Pancreas (tissue), 10 donors: ENCODE data around the gene KLHDC2. TPM values are rescaled to one million over a fixed set of nuclear protein-coding genes. Genes with fewer than 3 reads are reported as not detected.
"Not testable (repeated sequence)": the region's sequence is repeated elsewhere in the genome, so short reads cannot be mapped to it uniquely, and the experiment has no call there.

Experiments used
- ATAC-seq, 4 donors: fragments of 200-7000 bp; cut with Tn5 transposase; one replicate each; pipeline versions ENCODE4 v1.8.0 to v1.9.1; 2020; ENCODE audit warnings: mild to moderate bottlenecking in 4 of 4, moderate library complexity in 4 of 4
- DNase-seq, 6 donors: peaks; one replicate each; pipeline ENCODE4 v3.0.0-alpha.2; 2020
- FAIRE-seq: peaks from 2 replicates; lab custom pipeline; 2012; peaks lifted over from hg19 to GRCh38; lab: Jason Lieb, UNC
- H3K27ac ChIP-seq, 4 donors: fragments of 200-600 bp; sonication (generic); 1 replicate in 3 of 4; 2 replicates in 1 of 4; pipeline versions ENCODE4 v1.5.0 to v1.8.0; 2020
- H3K27me3 ChIP-seq, 4 donors: fragments of 200-600 bp; one replicate each; pipeline ENCODE4 v1.8.0; 2021
- H3K36me3 ChIP-seq, 3 donors: fragments of 200-600 bp; sonication (generic) in 1 of 3; one replicate each; pipeline versions ENCODE4 v1.5.0 to v1.8.0; 2020 to 2021
- H3K4me1 ChIP-seq, 3 donors: fragments of 200-600 bp; one replicate each; pipeline ENCODE4 v1.8.0; 2021
- H3K4me3 ChIP-seq, 4 donors: fragments of 200-600 bp; sonication (generic) in 2 of 4; one replicate each; pipeline versions ENCODE4 v1.5.0 to v1.8.0; 2020 to 2021
- H3K9me3 ChIP-seq, 4 donors: fragments of 200-600 bp; one replicate each; pipeline ENCODE4 v1.8.0; 2021
- WGBS, 2 donors: extraction: QIAGEN DNeasy Blood & Tissue Kit; methylation state at CpG; one replicate each; pipeline ENCODE4 v1.1.7; 2013; 5-methylcytosine and 5-hydroxymethylcytosine counted together
- intact Hi-C, 3 donors: fragments of 100-400 bp; cut with DNase I; formaldehyde crosslinking; loops; one replicate each; pipeline versions ENCODE4 v1.11.1 to v1.14.2; 2022
- polyA plus RNA-seq, 2 donors: library from polyadenylated mRNA; stranded (reverse); fragments of 200-250 nt; gene quantifications; one replicate each; pipeline ENCODE4 v1.2.3, GENCODE V29; 2013
- total RNA-seq, 6 donors: library from RNA; stranded (reverse); fragmentation: NEBNext Ultra II Directional in 4 of 6; extraction: Animal tissue kit (Norgen Biotek cat#: 25700) in 4 of 6; gene quantifications; one replicate each; pipeline versions ENCODE4 v1.2.1 to v1.2.4, GENCODE V29; 2021 to 2023
- TF ChIP-seq, protein P1 (sequence below), 4 donors: fragments of 200-600 bp; sonication (generic) in 3 of 4; IDR thresholded peaks; one replicate each; pipeline versions ENCODE4 v1.5.0 to v1.8.0; 2021; ENCODE audit warnings: antibody characterized with exemption in 4 of 4
- donor health status: healthy with polysubstance abuse.
- donor health status: DM: no; HTN: no; CAD: no; lungs with moderate emphysema.
- donor health status: DM: no; HTN: no; CAD: no.
- donor health status: control.
- donor health status: control.
- donor health status: Bipolar disorder and iron deficiency.
- donor health status: DM: yes; HTN: yes; CAD: no.
- donor health status: DM: no; HTN: no; CAD: no.
- donor health status: DM: no; HTN: no; CAD: no.
- donor health status: DM: yes; HTN: yes; CAD: no.

KLHDC2 gene
- total and polyA plus RNA-seq, 8 donors: 25.4 to 58.9 (median 45.4) TPM

DNA sequence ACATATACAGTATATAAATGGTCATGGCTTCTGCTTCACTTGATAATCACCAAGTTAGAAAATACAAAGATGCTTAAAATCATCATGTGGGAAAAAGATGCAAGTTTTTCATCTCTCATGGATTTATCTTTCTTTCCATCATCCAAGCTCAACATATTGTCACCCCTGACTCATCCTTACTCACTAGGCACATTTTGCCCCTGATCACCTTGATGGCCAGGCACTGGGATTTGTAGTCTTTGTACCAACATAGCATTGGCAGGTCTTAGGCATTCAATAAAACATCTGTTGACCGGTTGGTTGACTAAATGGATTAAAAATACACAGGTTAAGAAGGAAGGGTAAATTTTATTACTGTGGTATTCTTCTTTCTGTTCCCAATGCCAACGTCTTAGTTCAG lies 28.1 kb downstream of the KLHDC2 start:
- peaks cover 0 to 50% (median 27%) of the 10 kb centered on the region in 3 donors for H3K36me3 ChIP-seq
- 92 to 94% methylated on average over 2 of the region's 2 CpGs for WGBS, 2 donors

DNA sequence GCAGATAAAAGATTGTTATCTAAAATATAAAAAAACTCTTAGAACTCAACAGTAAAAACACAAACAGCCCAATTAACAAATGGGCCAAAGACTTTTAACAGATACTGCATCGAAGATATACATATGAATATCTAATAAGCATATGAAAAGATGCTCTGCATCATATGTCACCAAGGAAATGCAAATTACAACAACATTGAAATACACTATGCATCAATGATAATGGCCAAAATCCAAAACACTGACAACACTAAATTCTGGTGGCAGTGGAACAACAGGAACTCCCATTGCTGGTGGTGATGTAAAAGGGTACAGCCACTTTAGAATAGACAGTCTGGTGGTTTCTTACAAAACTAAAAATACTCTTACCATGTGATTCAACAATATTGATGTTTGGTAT lies 40.8 kb downstream of the KLHDC2 start:
- TF ChIP-seq, protein P1, sequence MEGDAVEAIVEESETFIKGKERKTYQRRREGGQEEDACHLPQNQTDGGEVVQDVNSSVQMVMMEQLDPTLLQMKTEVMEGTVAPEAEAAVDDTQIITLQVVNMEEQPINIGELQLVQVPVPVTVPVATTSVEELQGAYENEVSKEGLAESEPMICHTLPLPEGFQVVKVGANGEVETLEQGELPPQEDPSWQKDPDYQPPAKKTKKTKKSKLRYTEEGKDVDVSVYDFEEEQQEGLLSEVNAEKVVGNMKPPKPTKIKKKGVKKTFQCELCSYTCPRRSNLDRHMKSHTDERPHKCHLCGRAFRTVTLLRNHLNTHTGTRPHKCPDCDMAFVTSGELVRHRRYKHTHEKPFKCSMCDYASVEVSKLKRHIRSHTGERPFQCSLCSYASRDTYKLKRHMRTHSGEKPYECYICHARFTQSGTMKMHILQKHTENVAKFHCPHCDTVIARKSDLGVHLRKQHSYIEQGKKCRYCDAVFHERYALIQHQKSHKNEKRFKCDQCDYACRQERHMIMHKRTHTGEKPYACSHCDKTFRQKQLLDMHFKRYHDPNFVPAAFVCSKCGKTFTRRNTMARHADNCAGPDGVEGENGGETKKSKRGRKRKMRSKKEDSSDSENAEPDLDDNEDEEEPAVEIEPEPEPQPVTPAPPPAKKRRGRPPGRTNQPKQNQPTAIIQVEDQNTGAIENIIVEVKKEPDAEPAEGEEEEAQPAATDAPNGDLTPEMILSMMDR (IDR thresholded peaks at IDR 0.05): no peak
- H3K36me3 ChIP-seq: peaks cover 0 to 58% (median 13%) of the 10 kb centered on the region in 3 donors
- H3K4me3 ChIP-seq: no peak overlapping the region
- WGBS, 2 donors: 0% methylated on average over 1 of the region's 1 CpG
- no peaks in the 10 kb centered on the region for H3K4me1 ChIP-seq
- no peak for FAIRE-seq
- H3K27ac ChIP-seq: no peak overlapping the region
- ATAC-seq: no peak
- no peak for DNase-seq
- H3K9me3 ChIP-seq: no peaks in the 10 kb centered on the region
- intact Hi-C loops: no loop called here
- no peaks in the 10 kb centered on the region for H3K27me3 ChIP-seq

More for the DNA sequence above, 28.1 kb downstream of the KLHDC2 start:
- Histone ChIP-seq H3K27ac (no peak overlapping the region), H3K4me3 (no peak overlapping the region), H3K9me3 (no peaks in the 10 kb centered on the region), H3K27me3 (no peaks in the 10 kb centered on the region), H3K4me1 (no peaks in the 10 kb centered on the region)
- no peak for FAIRE-seq
- ATAC-seq: no peak
- TF ChIP-seq, protein P1 (IDR thresholded peaks at IDR 0.05): no peak
- intact Hi-C loops: no loop called here
- no peak for DNase-seq

DNA sequence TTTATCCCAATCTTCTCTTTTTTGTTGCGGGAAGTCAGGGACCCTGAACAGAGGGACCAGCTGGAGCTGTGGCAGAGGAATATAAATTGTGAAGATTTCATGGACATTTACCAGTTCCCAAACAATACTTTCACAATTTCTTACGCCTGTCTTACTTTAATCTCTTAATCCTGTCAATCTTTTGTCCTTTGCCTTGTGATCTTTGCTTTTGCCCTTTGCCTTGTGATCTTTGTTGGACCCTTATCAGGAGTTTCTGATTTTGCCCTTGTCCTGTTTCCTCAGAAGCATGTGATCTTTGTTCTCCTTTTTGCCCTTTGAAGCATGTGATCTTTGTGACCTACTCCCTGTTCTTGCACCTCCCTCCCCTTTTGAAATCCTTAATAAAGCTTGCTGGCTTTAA lies 48.2 kb downstream of the KLHDC2 start:
- H3K9me3 ChIP-seq, H3K27me3 ChIP-seq, H3K4me1 ChIP-seq, FAIRE-seq, intact Hi-C loops, ATAC-seq, H3K4me3 ChIP-seq, DNase-seq, H3K27ac ChIP-seq: not testable (repeated sequence)
- WGBS, 2 donors: 90 to 94% methylated on average over 2 of the region's 2 CpGs
- peaks cover 0 to 65% (median 29%) of the 10 kb centered on the region in 3 donors for H3K36me3 ChIP-seq

DNA sequence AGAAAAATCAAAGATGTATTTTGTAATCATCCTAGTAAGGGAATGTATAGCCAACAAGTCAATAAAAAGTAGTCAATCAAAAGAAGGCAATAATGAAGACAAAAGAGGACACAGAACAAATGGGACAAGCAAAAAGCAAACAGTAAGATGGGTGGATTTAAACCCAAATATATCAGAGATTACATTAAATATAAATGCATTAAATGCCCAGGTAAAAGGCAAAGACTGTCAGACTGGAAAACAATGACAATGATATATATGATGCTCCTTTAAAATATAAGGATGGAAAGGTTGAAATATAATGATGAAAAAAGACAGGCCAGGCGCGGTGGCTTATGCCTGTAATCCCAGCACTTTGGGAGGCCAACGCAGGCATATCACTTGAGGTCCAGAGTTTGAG lies 48.9 kb downstream of the KLHDC2 start:
- ATAC-seq (no peak), FAIRE-seq (no peak), DNase-seq (no peak)
- Histone ChIP-seq H3K9me3 (no peaks in the 10 kb centered on the region), H3K27me3 (no peaks in the 10 kb centered on the region), H3K4me1 (no peaks in the 10 kb centered on the region), H3K36me3 (peaks cover 0 to 63% (median 29%) of the 10 kb centered on the region in 3 donors), H3K4me3 (no peak overlapping the region), H3K27ac (no peak overlapping the region)
- intact Hi-C loops: no loop called here
- TF ChIP-seq, protein P1 (IDR thresholded peaks at IDR 0.05): no peak
- WGBS, 2 donors: 98 to 99% methylated on average over 3 of the region's 3 CpGs

DNA sequence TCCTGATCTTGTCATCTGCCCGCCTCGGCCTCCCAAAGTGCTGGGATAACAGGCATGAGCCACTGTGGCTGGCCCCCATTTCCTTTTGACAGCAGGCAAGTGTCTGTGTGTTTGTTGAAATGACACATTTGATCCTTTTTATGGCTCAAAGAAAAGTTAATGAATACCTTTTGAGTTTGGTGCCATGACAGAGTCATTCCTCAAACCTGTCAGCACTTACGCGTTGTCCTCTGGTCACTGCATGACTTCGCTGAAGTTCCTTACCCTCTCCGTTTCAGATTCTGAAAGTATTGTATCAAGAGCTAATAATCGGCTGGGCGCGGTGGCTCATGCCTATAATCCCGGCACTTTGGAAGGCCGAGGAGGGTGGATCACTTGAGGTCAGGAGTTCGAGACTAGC lies 52.2 kb downstream of the KLHDC2 start:
- no peak overlapping the region for H3K27ac ChIP-seq
- peaks cover 0 to 70% (median 19%) of the 10 kb centered on the region in 3 donors for H3K36me3 ChIP-seq
- ATAC-seq: no peak
- H3K9me3 ChIP-seq: no peaks in the 10 kb centered on the region
- WGBS, 2 donors: 89 to 94% methylated on average over 12 of the region's 12 CpGs
- intact Hi-C loops: no loop called here
- DNase-seq: no peak
- no peak overlapping the region for H3K4me3 ChIP-seq
- H3K27me3 ChIP-seq: no peaks in the 10 kb centered on the region
- TF ChIP-seq, protein P1 (IDR thresholded peaks at IDR 0.05): no peak
- no peaks in the 10 kb centered on the region for H3K4me1 ChIP-seq
- FAIRE-seq: no peak
